ENCODE results near the gene KLHDC4.
"Not testable (repeated sequence)": the region's sequence is repeated elsewhere in the genome, so short reads cannot be mapped to it uniquely, and the experiment has no call there.

Gene KLHDC4

GRCh38 chr16:87684106-87684677 lies 81.6 kb downstream of the KLHDC4 start:
- no peak for DNase-seq (ENCODE audit: low read depth)

GRCh38 chr16:87682852-87683399 lies 82.9 kb downstream of the KLHDC4 start:
- no peak for DNase-seq (ENCODE audit: low read depth)

GRCh38 chr16:87681981-87682570 lies 83.7 kb downstream of the KLHDC4 start:
- no peak for DNase-seq (ENCODE audit: low read depth)

- not testable (repeated sequence) for DNase-seq (ENCODE audit: low read depth)
Observed at GRCh38 chr16:87681051-87681602, 84.7 kb downstream of the KLHDC4 start.

- no peak for DNase-seq (ENCODE audit: low read depth)
Observed at GRCh38 chr16:87680272-87680644, 85.5 kb downstream of the KLHDC4 start.

- no peak for DNase-seq (ENCODE audit: low read depth)
Observed at GRCh38 chr16:87679593-87680271, 86.1 kb downstream of the KLHDC4 start.

GRCh38 chr16:87678618-87679017 lies 87.2 kb downstream of the KLHDC4 start:
- no peak for DNase-seq (ENCODE audit: low read depth)

- DNase-seq (ENCODE audit: low read depth), result no peak
Observed at GRCh38 chr16:87677830-87678229, 88.0 kb downstream of the KLHDC4 start.

- DNase-seq (ENCODE audit: low read depth), result no peak
Observed at GRCh38 chr16:87675111-87675719, 90.6 kb downstream of the KLHDC4 start.

GRCh38 chr16:87674419-87674818 lies 91.4 kb downstream of the KLHDC4 start:
- no peak for DNase-seq (ENCODE audit: low read depth)

- DNase-seq (ENCODE audit: low read depth), result no peak
Observed at GRCh38 chr16:87671715-87672270, 94.0 kb downstream of the KLHDC4 start.

- DNase-seq (ENCODE audit: low read depth), result no peak
Observed at GRCh38 chr16:87671221-87671620, 94.6 kb downstream of the KLHDC4 start.

GRCh38 chr16:87669672-87670071 lies 96.1 kb downstream of the KLHDC4 start:
- no peak for DNase-seq (ENCODE audit: low read depth)

GRCh38 chr16:87667946-87668345 lies 97.8 kb downstream of the KLHDC4 start:
- DNase-seq (ENCODE audit: low read depth), result no peak

GRCh38 chr16:87667443-87667842 lies 98.3 kb downstream of the KLHDC4 start:
- DNase-seq (ENCODE audit: low read depth), result no peak

GRCh38 chr16:87666919-87667318 lies 98.9 kb downstream of the KLHDC4 start:
- DNase-seq (ENCODE audit: low read depth), result no peak

GRCh38 chr16:87665193-87665592 lies 100.6 kb downstream of the KLHDC4 start:
- DNase-seq (ENCODE audit: low read depth), result no peak

- no peak for DNase-seq (ENCODE audit: low read depth)
Observed at GRCh38 chr16:87664792-87665191, 101.0 kb downstream of the KLHDC4 start.

- no peak for DNase-seq (ENCODE audit: low read depth)
Observed at GRCh38 chr16:87662254-87663204, 103.3 kb downstream of the KLHDC4 start.

GRCh38 chr16:87661561-87661960 lies 104.2 kb downstream of the KLHDC4 start:
- no peak for DNase-seq (ENCODE audit: low read depth)

- no peak for DNase-seq (ENCODE audit: low read depth)
Observed at GRCh38 chr16:87658564-87659225, 107.1 kb downstream of the KLHDC4 start.

All from T-helper 22 cell (primary cell).